AG10803 (cell line): Measurements from ENCODE around the gene CLDN5.

Experiments used
- DNase-seq: peaks from one replicate; pipeline ENCODE4 v3.0.0; 2010; ENCODE audit warnings: low read depth
- H3K4me3 ChIP-seq: 2 replicates; pipeline ENCODE4 v1.5.1; 2011; ENCODE audit warnings: mild to moderate bottlenecking, low read length, control low read depth
- CTCF ChIP-seq: conservative IDR thresholded peaks from 2 replicates; pipeline ENCODE4 v1.5.1; 2011; ENCODE audit warnings: mild to moderate bottlenecking, low read length, control low read depth, inconsistent platforms

The CLDN5 gene

GRCh38 chr22:19509191-19509590 is 15.0 kb downstream of the CLDN5 start:
- DNase-seq, result no peak
- no peak overlapping the region for H3K4me3 ChIP-seq
- no peak for TF ChIP-seq CTCF

- TF ChIP-seq CTCF, result no peak
- H3K4me3 ChIP-seq, result no peak overlapping the region
- DNase-seq, result no peak
Measured at GRCh38 chr22:19508024-19508776, 16.0 kb downstream of the CLDN5 start.

DNA sequence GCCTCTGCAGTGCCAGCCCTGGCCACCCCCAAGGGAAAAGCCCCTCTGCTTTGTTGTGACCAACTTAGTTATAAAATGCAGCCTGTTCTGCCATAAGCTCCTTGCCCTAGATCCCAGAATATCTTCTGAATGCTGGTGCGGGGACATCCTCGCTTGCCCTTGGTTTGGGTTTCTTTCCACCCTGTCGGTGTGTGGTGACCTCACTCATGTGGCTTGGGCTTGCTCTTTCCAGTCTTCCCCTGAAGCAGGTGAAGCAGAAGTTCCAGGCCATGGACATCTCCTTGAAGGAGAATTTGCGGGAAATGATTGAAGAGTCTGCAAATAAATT is 16.7 kb downstream of the CLDN5 start:
- no peak for DNase-seq
- TF ChIP-seq CTCF, result no peak
- H3K4me3 ChIP-seq, result no peak overlapping the region

GRCh38 chr22:19506212-19506611 is 18.0 kb downstream of the CLDN5 start:
- H3K4me3 ChIP-seq, result no peak overlapping the region
- DNase-seq, result no peak
- TF ChIP-seq CTCF, result no peak

DNA sequence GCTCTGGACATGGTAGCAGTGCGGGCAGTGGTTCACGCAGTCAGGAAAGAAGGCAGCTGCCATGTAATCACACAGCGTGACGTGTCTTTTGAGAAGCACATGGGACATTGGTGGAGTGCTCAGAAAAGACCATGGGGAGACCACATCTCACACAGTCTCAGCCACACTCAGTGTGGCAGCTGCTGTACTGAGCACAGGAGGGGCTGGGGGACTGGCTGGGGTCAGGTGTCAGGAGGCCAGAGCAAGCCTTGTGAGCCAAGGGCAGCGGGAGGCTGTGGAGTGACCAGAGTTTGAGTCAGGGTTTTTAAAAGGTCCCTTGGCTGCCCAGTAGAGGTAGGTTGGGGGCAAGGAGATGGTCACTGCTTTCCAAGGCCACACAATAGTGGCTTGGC is 18.5 kb downstream of the CLDN5 start:
- TF ChIP-seq CTCF, result no peak
- no peak overlapping the region for H3K4me3 ChIP-seq
- no peak for DNase-seq

GRCh38 chr22:19504900-19505734 is 19.1 kb downstream of the CLDN5 start:
- DNase-seq, result no peak
- no peak overlapping the region for H3K4me3 ChIP-seq
- TF ChIP-seq CTCF, result no peak

- no peak for TF ChIP-seq CTCF
- no peak overlapping the region for H3K4me3 ChIP-seq
- no peak for DNase-seq
Measured at GRCh38 chr22:19503869-19504268, 20.3 kb downstream of the CLDN5 start.
